ENCODE measurements around the gene DYNC1H1. TPM values are rescaled to one million over a fixed set of nuclear protein-coding genes. Genes with fewer than 3 reads are reported as not detected.
A peak's percentile ranks its signal among the peaks of the same experiment; 100 is the strongest.

The DYNC1H1 gene
- total RNA-seq, 1 donor from 2014 or later, result 496 TPM

- ATAC-seq (no peak), DNase-seq (ENCODE audit: low spot score) (no peak)
- intact Hi-C loops (cut with DNase I), result no loop called here
These were observed 129.7 kb downstream of the DYNC1H1 start for GRCh38 chr14:102094101-102094500.

- DNase-seq (ENCODE audit: low spot score) (no peak), ATAC-seq (no peak)
- intact Hi-C loops (cut with DNase I), result no loop called here
These were observed 131.0 kb downstream of the DYNC1H1 start for GRCh38 chr14:102095231-102095870.

- DNase-seq (ENCODE audit: low spot score), result no peak
- intact Hi-C loops (cut with DNase I), result no loop called here
- ATAC-seq, result peak; percentile 31
These were observed 131.6 kb downstream of the DYNC1H1 start for GRCh38 chr14:102095871-102096568.

- intact Hi-C loops (cut with DNase I), result no loop called here
- peak; percentile 94 for ATAC-seq
- DNase-seq (ENCODE audit: low spot score), result peak; percentile 95
These were observed 132.3 kb downstream of the DYNC1H1 start for GRCh38 chr14:102096569-102097188.

DNA sequence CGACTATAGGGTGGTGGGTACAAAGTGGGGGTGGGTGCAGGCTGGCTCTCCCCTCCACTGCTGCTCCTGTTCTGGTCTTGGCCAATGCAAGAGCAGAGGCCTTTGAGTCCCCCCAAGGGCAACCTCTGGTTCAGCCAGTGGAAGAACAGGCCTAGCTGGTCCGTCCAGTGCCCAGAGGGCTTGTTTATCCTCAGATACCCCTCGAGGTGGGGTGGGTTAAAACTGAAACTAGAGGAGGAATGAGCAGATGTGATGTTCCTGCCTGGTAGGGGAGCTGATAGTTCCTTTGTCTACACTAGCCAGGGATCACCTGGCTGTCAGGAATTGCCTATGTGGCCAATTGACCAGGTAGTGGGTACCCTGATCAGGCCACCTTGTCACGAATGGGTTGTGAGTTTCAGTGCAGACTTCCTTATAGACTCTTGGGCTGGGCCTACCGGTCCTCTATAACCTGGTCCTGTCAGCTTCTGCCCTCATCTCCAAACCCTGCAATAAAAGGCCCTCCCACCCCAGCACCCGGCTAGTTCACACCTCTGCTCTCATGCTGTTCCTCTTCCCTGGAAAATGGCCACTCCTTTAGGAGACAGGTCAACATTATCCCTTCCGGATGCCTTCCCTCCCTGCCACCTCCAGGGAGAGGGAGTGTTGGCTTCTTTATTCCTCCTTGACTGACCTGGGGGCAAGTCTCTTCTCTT lies 133.2 kb downstream of the DYNC1H1 start:
- ATAC-seq (no peak), DNase-seq (ENCODE audit: low spot score) (no peak)
- intact Hi-C loops (cut with DNase I), result no loop called here

- DNase-seq (ENCODE audit: low spot score) (no peak), ATAC-seq (no peak)
- intact Hi-C loops (cut with DNase I), result no loop called here
These were observed 138.8 kb downstream of the DYNC1H1 start for GRCh38 chr14:102103062-102103695.

DNA sequence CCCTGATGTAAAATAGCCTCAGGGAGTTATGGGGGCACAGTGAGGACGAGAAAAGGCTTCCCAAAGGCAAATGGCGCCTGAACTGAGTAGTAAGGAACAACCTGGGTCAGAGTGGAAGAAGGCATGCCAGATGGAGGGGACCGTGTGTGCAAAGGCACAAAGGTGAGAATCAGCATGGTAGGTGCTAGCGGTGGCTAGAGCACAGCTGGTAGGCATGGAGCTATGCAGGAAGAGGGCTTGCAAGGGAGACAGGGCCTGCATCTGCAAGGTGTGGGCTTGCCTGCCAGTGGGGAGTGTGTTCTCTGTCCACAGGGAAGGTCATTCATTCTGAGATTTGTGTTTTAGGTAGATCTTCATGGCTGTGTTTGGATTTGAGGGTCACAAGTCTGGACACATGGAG lies 141.0 kb downstream of the DYNC1H1 start:
- no peak for ATAC-seq
- intact Hi-C loops (cut with DNase I), result no loop called here
- no peak for DNase-seq (ENCODE audit: low spot score)

Other genes starting within 250 kb of the DYNC1H1 start
- gene PPP2R5C, start 202.9 kb upstream of the DYNC1H1 start, total RNA-seq, result 144 TPM
- 325 TPM for gene HSP90AA1, start 122.5 kb downstream of the DYNC1H1 start, total RNA-seq
- gene WDR20, start 175.3 kb downstream of the DYNC1H1 start, total RNA-seq, result 39.6 TPM